ENCODE measurements around the gene YARS1.

DNA sequence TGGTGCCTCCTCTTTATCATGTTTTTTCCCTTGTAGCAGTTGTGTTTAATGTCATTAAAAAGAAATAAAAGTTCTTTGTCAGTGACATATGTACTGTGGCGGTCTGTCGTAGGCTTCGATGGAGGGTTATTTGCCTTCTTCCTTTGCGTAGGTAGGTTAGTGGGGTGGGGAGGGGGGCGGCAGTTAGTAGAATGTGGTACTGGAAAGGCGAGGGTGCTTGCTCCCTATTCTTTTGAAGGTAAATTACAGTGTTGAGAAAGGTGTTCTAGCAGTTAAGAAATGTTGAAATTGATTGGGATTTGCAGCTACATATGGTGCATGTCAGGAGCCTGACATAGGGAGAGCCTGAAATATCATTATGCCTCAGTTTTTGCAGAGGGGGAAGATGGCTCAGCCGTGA lies 41.6 kb upstream of the YARS1 start:
- no peak for TF ChIP-seq POLR2A (IDR thresholded peaks at IDR 0.05)
- no peak for TF ChIP-seq CTCF (IDR thresholded peaks at IDR 0.05)
